GM18511 (cell line): ENCODE data around the gene SIX4.
A peak's percentile ranks its signal among the peaks of the same experiment; 100 is the strongest.

ENCODE experiments used
- ATAC-seq: cut with Tn5 transposase; IDR thresholded peaks from one replicate; pipeline ENCODE4 v1.9.1; 2021; ENCODE audit warnings: mild to moderate bottlenecking, moderate library complexity; ENCODE audit not compliant: unreplicated experiment

SIX4 gene

DNA sequence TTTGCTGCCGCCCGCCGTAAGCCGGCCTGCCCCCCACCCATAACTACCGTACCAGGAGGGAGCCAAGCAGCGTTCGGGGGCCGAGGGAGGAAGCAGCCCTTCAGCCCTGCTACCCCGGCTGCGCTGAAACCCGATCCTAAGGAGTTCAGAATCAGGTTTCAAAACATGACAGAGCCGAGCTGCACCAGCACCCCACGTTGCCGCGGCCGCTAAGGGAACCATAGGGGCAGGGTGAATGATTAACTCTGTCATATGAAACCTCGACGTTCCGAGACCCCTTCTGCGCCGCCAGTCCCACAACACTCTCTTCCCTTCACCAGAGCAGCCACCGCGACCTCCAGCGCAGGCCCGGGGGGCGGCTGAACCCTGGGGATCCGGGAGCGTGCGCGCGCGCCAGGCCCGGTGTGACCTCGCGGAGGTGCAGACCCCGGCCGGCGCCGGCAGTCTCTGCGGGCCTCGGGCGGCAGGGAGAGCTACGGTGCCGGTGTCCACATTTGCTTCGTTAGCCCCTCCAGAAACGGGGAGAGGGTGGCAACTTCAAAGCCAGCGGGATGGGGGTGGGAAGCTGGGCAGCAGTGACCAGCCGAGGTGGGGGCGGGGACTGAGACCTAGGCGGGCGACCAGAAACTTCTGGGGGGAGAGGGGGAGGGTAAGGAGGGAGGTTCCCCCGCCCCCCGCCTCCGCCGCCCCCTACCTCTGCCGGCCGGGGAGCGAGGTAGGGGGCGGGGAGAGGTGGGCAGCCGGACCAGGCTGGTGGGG is 1.6 kb downstream of the SIX4 start:
- ATAC-seq, result peak; percentile 43

DNA sequence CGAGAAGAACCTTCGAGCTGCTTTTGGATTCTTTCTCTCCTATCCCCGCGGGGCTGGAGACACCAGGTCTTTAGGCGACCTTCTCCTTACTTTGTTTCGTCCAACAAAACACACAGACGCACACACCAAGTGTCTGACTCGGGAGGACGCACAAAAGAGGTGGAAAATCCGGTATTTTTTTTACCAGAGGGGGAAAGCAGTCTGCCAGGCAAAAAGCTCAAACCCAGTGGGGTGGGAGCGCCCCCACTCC is 2.1 kb downstream of the SIX4 start:
- ATAC-seq, result no peak

DNA sequence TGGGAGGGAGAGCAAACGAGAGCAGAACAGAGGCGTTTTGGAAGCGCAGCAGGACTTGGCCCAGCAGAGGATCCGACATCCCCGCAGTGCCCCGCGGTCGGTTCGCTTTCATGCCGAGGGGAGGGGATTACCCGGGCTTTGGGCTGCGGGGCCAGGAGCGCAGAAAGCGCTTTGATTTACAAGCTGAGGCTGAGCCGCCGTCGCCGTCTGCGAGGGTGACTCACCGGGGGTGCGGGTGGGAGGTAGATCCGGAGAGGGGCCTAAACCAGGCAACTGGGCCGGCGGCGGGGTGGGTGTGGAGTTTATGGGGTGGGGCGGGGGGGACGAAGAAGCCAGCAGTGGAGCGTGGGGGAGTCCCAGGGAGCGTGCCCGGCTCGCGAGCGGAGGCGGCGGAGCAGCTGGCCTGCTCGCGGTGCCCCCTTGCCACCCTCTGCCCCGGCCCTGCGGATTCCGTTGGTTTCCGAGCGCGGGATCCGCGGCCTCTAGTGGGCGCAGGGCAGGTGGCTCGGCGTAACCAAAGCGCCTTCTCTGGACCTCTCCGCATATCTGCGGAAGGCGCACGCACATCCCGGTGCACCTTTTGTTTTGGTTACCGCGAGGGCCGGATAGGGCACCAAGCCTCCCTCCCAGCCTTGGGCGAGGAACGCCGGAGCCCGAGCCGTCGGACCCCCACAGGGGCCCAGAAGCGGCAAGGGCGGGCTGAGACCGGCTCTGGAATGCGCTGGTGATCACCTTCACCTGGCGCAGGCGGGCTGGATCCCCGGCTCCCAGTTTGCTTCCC is 2.6 kb downstream of the SIX4 start:
- ATAC-seq, result peak; percentile 39

DNA sequence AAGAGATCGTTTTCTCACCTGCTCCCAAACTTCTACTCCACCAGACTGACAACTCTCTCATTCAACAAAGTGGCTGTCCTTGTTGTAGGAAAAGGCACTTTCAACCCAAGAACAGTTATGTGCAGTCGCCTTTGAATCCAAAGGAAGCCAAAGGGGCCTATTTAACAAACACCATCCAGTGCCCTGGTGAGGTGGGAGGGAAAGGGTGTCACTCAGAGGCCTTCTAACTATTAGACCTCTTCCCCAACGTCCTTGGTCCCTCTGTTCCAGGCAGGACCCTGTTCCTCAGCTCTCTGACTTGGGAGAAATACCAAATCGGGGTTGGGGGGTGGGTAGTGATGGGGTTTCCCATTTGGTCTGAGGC is 3.2 kb downstream of the SIX4 start:
- ATAC-seq, result no peak

DNA sequence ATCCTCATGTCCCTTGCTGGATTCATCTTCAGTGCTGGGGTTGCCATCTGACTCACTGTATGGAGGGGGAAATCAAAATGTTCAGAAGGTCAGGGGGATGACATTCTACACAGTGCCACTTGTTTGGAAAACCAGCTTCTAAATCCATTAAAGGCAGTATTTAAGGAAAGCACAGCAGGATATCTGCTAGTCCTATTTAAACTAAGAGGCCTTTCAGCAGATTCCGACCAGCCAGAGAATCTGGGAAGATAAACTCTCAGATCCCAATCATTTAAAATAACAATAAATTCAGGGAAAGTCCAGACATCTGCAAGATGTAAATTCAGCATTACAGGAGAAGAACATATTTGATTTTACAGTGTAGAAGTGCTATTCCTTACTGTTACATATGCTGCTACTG is 3.8 kb downstream of the SIX4 start:
- no peak for ATAC-seq

DNA sequence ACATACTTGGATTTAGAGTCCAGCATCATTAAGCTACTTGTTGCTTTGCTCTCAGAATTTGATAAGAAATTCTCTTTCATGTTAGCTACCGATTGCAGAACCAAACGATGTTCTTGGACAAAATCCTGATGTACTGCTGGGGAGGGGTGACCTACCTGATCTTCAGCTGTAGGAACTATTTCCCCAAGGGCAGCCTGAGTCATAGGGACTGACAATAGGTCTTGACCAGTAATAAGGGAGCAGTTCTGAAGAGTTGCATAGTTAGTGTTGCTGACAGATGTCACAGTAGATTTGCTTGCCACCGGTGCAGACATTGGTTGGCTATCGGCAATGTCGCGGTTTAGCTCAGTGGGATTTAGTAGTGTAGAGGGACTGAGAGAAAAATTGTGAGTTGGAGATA is 10.6 kb downstream of the SIX4 start:
- ATAC-seq, result no peak

DNA sequence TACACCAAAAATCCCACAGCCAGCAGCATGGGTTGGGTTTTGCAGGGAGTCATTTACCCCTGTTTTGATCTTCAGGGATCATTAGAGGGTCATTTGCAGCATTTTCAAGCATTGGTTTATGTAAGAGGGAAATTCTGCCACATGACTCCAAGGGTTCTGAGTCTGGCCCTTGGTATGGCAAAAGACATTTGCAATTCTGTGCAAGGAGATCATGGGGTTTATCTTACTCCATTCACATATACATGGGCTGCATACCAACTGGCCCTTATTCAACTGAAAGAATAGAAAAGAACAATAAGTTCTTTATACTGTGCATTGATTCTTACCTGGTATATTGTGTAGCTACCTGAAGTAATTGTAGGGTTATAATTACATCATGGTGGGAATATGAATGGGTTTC is 13.7 kb downstream of the SIX4 start:
- no peak for ATAC-seq

DNA sequence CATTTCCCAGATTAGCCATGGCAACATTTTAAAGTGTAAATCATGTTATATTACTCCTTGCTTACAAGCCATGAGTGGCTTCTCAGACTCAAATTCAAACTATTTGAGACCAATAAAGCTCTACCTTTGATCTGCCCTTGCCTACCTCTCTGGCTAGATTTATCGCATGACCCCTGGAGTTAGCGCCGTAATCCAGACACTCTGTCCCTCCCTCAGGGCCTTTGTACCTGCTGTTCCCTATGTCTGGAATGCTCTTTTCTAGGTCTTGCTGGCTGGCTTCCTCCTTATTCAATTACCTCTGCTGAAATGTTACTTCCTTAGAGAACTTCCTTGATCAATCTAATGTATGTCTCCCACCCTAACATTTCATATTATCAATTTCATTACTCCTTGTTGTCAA is 16.3 kb downstream of the SIX4 start:
- no peak for ATAC-seq

DNA sequence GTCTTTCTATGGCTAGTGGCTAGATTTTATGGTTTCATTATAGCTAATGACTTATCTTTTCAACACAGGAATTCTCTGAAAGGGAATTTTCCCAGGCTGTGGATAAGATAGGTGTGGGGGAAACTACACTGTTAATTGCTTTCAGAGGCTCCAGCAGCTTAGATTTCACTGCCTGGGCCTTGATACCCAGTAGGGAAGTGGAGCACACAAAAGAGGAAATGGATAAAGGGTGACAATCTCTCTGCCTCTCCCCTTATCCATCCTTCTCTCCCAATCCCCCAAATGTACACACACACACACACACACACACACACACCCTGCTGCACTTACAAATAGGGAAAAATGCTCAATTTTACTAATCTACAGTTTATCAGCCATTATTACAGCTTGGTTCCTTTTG is 19.1 kb downstream of the SIX4 start:
- ATAC-seq, result no peak

DNA sequence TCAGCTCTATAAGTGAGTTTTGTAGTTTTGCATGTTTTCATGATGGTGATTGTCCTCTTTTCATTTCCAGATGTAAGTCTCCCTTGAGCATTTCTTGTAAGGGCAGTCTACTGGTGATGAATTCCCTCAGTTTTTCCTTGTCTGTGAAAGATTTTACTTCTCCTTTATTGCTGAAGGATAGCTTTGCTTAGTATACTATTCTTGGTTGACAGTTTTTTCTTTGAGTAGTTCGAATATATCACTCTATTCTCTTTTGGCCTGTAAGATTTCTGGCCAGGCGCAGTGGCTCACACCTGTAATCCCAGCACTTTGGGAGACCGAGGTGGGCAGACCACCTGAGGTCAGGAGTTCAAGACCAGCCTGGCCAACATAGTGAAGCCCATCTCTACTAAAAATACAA is 23.6 kb downstream of the SIX4 start:
- no peak for ATAC-seq

DNA sequence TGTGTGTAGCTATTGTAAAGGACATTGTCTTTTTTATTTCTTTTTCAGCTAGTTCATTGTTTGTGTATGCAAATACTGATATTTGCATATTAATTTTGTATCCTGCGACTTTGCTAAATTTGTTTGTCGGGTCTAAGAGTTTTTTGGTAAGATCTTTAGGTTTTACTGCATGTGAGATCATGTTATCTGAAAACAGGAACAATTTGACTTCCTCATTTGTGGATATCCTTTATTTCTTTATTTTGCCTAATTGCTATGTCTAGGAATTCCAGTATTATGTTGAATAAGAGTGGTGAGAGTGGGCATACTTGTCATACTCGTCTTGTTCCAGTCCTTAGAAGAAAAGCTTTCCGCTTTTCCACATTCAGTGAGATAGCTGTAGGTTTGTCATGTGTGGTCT is 28.8 kb downstream of the SIX4 start:
- no peak for ATAC-seq

DNA sequence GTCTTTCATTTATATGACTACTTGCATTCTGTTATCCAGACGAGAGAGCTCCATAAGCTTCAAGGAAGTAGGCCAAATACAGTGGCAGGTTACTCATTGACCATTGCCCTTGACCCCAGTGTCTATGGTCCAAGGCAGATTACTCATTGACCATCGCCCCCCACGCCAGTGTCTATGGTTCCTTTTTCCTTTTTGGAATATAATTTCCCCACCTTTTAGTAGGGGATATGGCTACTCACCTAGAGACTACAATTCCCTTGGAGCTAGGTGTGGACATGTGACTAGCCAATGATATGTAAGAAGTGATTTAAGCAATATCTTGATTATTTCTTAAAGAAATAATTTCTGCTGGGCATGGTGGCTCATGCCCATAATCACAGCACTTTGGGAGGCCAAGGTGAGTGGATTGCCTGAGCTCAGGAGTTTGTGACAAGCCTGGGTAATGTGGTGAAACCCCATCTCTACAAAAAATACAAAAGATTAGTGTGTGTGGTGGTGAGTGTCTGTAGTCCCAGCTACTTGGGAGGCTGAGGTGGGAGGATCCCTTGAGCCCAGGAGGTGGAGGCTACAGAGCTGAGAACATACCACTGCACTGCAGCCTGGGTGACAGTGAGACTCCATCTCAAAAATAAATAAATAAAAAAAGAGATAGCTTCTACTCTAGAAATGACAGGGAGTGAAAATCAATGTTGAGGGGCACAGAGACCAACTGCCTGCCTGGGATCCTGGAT is 32.6 kb downstream of the SIX4 start:
- no peak for ATAC-seq

DNA sequence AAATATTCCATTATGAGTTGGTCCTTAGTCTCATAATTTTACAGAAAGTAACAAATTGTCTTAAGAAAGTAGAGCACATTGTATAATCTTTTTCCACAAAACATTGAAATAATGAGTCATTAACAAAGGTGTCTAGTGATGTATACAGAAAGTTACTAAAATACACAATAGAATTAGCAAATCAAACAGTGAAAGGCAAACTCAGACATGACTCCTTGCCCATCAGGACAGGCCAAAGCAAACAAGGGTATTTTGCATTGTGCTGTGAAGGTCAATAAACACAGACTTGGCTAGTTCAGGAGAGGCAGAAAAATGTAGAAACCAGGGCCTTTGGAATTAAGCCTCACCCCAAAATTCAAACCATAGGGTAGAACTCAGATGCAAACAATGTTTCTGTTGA is 37.3 kb downstream of the SIX4 start:
- ATAC-seq, result no peak

DNA sequence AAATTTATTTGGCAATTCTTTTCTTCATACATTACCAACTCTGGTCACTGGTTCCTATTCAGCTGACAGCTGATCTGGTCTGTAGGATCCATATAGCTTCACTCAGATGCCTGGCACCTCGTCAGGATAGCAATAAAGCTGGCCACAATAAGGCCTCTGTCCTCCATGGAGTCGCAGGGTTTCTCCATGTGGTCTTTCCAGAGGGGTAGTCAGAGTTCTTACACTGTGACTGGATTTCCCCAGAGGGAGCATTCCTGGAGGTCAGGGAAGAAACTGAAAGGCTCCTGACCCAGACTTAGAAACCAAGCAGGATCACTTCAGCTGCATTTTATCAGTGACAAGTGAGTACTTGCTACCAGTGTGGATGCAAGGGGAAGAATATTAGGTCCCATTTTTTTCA is 39.9 kb downstream of the SIX4 start:
- ATAC-seq, result no peak

DNA sequence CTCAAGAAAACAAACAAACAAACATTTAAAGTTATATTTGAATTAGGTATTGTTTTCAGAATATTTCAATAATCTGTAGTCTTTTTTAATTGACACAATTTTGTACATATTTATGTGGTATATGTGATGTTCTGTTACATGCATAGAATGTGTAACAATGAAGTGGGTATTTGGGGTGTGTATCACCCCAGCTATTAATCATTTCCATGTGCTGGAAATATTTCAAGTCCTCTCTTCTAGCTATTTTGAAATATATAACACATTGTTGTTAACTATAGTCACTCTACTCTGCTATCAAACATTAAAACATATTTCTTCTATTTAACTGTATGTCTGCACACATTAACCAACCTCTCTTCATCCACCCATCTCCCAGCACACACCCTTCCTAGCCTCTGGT is 42.9 kb downstream of the SIX4 start:
- ATAC-seq, result no peak

DNA sequence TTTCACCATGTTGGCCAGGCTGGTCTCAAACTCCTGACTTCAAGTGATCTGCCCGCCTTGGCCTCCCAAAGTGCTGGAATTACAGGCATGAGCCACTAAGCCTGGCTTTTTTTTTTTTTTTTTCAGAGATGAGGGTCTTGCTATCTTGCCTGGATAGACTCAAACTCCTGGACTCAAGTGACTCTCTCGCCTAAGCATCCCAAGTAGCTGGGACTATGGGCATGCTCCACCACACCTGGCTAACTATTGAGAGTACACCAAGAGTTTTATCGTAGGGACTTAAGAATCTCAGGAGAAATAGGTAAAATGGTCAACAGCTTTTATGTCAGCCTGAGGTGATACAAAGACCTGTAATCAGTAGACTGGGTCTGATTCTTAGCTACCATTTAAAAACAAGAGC is 43.6 kb downstream of the SIX4 start:
- ATAC-seq, result no peak

DNA sequence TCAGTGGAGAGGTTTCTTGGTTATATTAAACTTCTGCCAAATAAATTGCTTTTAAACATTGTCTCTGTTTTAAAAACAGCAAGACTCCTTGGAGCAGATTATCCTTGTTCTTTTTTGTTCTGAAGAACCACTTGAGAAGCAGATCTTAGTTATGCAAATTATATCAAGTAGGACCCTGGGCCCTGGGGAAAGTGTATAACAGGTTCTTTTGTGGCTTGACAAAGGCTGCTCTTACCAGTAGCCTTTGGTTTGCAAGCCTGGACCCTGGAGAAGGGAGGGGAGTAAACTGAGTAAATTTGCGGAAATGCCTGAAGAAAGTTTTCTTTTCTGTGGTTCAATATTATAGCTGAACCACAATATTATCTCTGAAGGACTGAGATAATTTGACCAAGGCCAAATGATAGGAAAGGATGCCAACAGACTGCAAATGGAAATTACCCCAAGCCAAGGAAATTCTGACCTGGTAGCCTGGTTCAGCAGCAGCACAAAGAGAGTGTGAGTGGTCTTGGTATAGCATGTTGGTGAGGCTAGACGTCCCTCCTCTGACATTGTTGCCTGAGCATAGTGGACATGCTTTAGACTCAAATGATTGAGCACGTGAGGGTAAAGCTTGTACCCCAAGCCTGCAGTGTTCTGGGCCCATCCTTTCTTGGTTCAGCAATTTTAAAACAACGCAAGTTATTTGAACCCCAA is 44.4 kb downstream of the SIX4 start:
- no peak for ATAC-seq

DNA sequence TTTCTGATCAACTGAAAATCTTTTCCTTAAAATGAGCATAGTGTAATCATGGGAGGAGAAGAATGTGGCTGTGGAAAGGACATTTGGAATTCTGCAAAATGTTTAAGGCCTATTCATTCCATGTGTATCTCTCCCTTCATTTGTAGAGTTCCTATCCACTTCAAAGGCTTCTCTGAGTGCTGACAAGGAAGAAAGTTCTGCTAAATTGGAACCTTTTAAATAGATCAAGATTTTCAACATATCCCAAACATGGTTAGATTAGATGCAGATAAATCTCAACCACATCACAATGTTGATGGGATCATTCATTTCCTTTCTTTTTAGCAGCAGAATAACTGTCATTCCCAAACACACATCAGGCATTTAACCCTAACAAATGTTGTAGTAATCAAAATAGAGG is 46.5 kb downstream of the SIX4 start:
- ATAC-seq, result no peak

DNA sequence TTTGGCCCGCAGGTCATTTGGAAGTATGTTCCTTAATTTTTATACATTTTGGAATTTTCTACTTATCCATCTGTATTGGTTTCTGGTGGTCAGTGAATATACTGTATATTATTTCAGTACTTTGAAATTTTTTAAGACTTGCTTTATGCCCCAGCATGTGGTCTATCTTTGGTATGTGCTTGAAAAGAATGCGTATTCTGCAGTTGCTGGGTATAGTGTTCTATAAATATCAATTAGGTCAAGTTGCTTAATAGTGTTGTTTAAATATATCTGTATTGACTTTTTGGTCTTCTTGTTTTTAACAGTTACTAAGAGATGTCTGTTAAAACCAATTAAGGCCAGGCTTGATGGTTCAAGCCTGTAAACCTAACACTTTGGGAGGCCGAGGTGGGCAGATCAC is 53.2 kb downstream of the SIX4 start:
- ATAC-seq, result no peak

DNA sequence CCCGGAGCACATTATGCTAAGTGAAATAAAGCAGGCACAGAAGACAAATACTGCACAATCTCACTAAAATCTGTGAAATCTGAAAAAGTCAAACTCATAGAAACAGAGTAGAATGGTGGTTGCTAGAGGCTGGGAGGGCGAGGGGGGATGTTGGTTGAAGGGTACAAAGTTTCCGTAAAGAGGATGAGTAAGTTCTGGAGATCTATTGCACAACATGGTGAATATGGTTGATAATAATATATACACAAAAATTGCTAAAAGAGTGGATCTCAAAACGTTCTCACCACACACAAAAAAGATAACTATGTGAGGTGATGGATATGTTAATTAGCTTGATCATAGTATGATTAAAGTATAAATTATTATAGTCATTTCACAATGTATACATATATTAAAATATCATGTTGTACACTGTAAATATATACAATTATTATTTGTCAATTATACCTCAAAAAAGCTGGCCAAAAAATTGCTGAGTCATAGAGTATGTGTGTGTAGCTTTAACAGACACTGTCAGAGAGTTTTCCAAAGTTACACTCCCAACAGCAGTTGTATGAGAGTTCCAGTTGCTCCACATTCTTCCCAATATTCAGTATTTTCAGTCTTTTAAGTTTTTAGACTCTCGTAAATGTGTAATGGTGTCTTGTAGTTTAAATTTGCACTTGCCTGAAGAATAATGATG is 55.6 kb downstream of the SIX4 start:
- ATAC-seq, result no peak

DNA sequence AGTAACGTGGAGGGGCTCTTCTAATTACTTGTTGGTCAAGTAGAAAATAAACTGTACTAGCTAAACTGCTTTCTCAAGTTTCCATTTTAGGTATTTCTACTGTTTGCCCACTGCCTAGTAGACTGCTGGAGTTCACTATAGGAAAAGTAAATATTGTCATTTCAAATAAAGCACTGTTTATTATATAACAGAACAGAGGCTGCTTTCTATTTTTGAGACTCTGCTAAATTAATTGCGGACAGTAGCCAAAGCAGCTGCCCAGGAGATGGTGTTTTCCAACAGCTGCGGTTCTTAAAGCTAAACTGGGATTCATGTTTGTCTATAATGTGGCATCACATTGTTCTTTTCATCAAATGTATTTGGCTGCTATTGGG is 59.0 kb downstream of the SIX4 start:
- no peak for ATAC-seq
